OCI-LY7 (cell line): ENCODE data around the gene SFT2D1.

ENCODE experiments used
- CTCF ChIP-seq: fragments of 200-600 bp; sonication (generic); conservative IDR thresholded peaks from 2 replicates; pipeline ENCODE4 v1.5.1; 2014; ENCODE audit warnings: mild to moderate bottlenecking, antibody characterized with exemption, low read length, moderate library complexity, mixed read lengths
- EZH2phosphoT487 ChIP-seq: fragments of 200-600 bp; sonication (generic); IDR thresholded peaks from 2 replicates; pipeline ENCODE4 v1.6.1; 2018; ENCODE audit warnings: low read depth, borderline replicate concordance, mild to moderate bottlenecking, mixed run types, antibody characterized with exemption, low read length, moderate library complexity, mixed read lengths

GRCh38 chr6:166387642-166388289 is 45.4 kb upstream of the SFT2D1 start:
- no peak for TF ChIP-seq CTCF
- no peak for TF ChIP-seq EZH2phosphoT487
